Natural killer cell (primary cell): ENCODE results near the gene GALK1. TPM values are rescaled to one million over a fixed set of nuclear protein-coding genes. Genes with fewer than 3 reads are reported as not detected.

ENCODE experiments used
- ATAC-seq, 3 donors: fragments of 150-1000 bp in 2 of 3; fragments of 200-7000 bp in 1 of 3; cut with Tn5 transposase; 1 replicate in 1 of 3; 2 replicates in 2 of 3; pipeline ENCODE4 v1.10.0; 2021; ENCODE audit warnings: mild to moderate bottlenecking in 2 of 3, moderate library complexity in 2 of 3
- DNase-seq, 2 donors: peaks; one replicate each; pipeline versions ENCODE4 v3.0.0 to v3.0.0-alpha.2; 2013 to 2021; ENCODE audit warnings: mixed read lengths in 1 of 2
- H3K27ac ChIP-seq: one replicate; pipeline ENCODE4 v1.5.1; 2013; ENCODE audit warnings: mild to moderate bottlenecking, low read length
- H3K27me3 ChIP-seq: one replicate; pipeline ENCODE4 v1.6.1; 2013; ENCODE audit warnings: low read length; ENCODE audit not compliant: control insufficient read depth, insufficient read depth
- H3K36me3 ChIP-seq: one replicate; pipeline ENCODE4 v1.6.1; 2013; ENCODE audit warnings: low read length; ENCODE audit not compliant: control insufficient read depth, insufficient read depth
- H3K4me1 ChIP-seq: one replicate; pipeline ENCODE4 v1.6.1; 2013; ENCODE audit warnings: low read length; ENCODE audit not compliant: control insufficient read depth, insufficient read depth
- H3K4me3 ChIP-seq: one replicate; pipeline ENCODE4 v1.5.1; 2013; ENCODE audit warnings: low read length
- H3K9me3 ChIP-seq: one replicate; pipeline ENCODE4 v1.6.1; 2013; ENCODE audit warnings: low read length; ENCODE audit not compliant: control insufficient read depth, insufficient read depth
- H3K27ac Mint-ChIP-seq, 2 donors: one replicate each; pipeline ENCODE4 v1.8.0; 2022; ENCODE audit warnings: mild to moderate bottlenecking in 2 of 2, mixed read lengths in 2 of 2, moderate library complexity in 1 of 2
- H3K27me3 Mint-ChIP-seq, 2 donors: one replicate each; pipeline ENCODE4 v1.8.0; 2022; ENCODE audit warnings: low read depth in 2 of 2, mixed read lengths in 2 of 2
- H3K36me3 Mint-ChIP-seq: one replicate; pipeline ENCODE4 v1.8.0; 2022; ENCODE audit warnings: mixed read lengths
- H3K4me1 Mint-ChIP-seq, 2 donors: one replicate each; pipeline ENCODE4 v1.8.0; 2022; ENCODE audit warnings: mixed read lengths in 2 of 2
- H3K4me3 Mint-ChIP-seq: one replicate; pipeline ENCODE4 v1.8.0; 2022; ENCODE audit warnings: mild to moderate bottlenecking, moderate library complexity, mixed read lengths
- H3K9me3 Mint-ChIP-seq, 2 donors: one replicate each; pipeline ENCODE4 v1.8.0; 2022; ENCODE audit warnings: mixed read lengths in 2 of 2
- WGBS: methylation state at CpG from one replicate; pipeline ENCODE4 v1.1.7; 2013; ENCODE audit warnings: missing lambda C conversion rate; ENCODE audit not compliant: insufficient coverage; 5-methylcytosine and 5-hydroxymethylcytosine counted together
- intact Hi-C: fragments of 100-400 bp; cut with micrococcal nuclease; formaldehyde crosslinking; loops from one replicate; pipeline ENCODE4 v1.14.2; 2022
- total RNA-seq, 4 donors: library from RNA; stranded (reverse); fragments of 120-200 nt in 1 of 4; gene quantifications; one replicate each; pipeline versions ENCODE4 v1.2.3 to v1.2.4, GENCODE V29; 2013 to 2022
- TF ChIP-seq, protein P1 (sequence below): fragments of 200-600 bp; IDR thresholded peaks from one replicate; pipeline ENCODE4 v1.8.0; 2022; ENCODE audit warnings: antibody characterized with exemption

GALK1 gene
- total RNA-seq, 3 donors from 2014 or later (not counting 1 experiment from before 2014, with no cell fraction given) = 11.9 to 15.9 (median 12.6) TPM

DNA sequence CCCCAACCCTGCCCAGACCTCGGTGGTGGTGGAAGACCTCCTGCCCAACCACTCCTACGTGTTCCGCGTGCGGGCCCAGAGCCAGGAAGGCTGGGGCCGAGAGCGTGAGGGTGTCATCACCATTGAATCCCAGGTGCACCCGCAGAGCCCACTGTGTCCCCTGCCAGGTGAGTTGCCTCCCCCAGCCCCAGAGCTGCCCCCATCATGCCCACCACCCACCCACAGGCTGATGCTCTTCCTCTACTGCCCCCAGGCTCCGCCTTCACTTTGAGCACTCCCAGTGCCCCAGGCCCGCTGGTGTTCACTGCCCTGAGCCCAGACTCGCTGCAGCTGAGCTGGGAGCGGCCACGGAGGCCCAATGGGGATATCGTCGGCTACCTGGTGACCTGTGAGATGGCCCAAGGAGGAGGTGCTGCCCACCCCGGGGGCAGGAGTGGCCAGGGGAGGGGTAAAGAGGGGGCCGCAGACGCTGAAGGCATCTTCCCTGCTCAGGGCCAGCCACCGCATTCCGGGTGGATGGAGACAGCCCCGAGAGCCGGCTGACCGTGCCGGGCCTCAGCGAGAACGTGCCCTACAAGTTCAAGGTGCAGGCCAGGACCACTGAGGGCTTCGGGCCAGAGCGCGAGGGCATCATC, 8.4 kb downstream of the GALK1 start:
- DNase-seq (no peak), ATAC-seq (no peak)
- Histone ChIP-seq H3K27me3 (no peaks in the 10 kb centered on the region), H3K27ac (no peak overlapping the region), H3K36me3 (peaks cover 4% of the 10 kb centered on the region), H3K4me1 (peaks cover 24% of the 10 kb centered on the region), H3K9me3 (no peaks in the 10 kb centered on the region), H3K4me3 (no peak overlapping the region)
- no peaks in the 10 kb centered on the region for H3K9me3 Mint-ChIP-seq
- TF ChIP-seq, protein P1, sequence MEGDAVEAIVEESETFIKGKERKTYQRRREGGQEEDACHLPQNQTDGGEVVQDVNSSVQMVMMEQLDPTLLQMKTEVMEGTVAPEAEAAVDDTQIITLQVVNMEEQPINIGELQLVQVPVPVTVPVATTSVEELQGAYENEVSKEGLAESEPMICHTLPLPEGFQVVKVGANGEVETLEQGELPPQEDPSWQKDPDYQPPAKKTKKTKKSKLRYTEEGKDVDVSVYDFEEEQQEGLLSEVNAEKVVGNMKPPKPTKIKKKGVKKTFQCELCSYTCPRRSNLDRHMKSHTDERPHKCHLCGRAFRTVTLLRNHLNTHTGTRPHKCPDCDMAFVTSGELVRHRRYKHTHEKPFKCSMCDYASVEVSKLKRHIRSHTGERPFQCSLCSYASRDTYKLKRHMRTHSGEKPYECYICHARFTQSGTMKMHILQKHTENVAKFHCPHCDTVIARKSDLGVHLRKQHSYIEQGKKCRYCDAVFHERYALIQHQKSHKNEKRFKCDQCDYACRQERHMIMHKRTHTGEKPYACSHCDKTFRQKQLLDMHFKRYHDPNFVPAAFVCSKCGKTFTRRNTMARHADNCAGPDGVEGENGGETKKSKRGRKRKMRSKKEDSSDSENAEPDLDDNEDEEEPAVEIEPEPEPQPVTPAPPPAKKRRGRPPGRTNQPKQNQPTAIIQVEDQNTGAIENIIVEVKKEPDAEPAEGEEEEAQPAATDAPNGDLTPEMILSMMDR = no peak
- H3K4me1 Mint-ChIP-seq = peaks cover 5 to 8% of the 10 kb centered on the region in 2 donors
- no peak overlapping the region for H3K27ac Mint-ChIP-seq
- WGBS = 96% methylated on average over 29 of the region's 29 CpGs
- intact Hi-C loops = no loop called here
- H3K27me3 Mint-ChIP-seq = no peaks in the 10 kb centered on the region
- no peak overlapping the region for H3K4me3 Mint-ChIP-seq
- H3K36me3 Mint-ChIP-seq = no peaks in the 10 kb centered on the region

DNA sequence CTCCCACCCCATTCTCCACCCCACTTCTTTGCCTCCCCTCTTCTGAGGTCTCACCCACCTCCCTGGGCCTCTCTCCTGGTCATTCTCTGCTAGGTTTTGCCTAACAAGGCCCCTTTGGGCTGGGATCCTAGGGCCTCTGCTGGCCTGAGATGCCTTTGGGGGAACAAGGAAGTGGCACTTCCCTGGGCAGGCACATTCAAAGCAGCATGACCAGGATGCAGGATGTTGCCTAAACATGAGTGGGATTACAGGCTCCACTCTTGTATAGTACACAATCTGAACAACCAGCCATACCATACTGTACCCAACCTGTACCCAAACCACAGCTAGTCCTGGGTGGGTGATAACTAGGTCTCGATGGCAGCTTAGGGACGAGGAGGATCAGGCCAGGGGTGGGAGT, 9.0 kb downstream of the GALK1 start:
- Histone ChIP-seq H3K36me3 (peaks cover 4% of the 10 kb centered on the region), H3K27me3 (no peaks in the 10 kb centered on the region), H3K9me3 (no peaks in the 10 kb centered on the region), H3K4me1 (peaks cover 24% of the 10 kb centered on the region), H3K27ac (no peak overlapping the region), H3K4me3 (no peak overlapping the region)
- H3K4me3 Mint-ChIP-seq = no peak overlapping the region
- H3K4me1 Mint-ChIP-seq = peaks cover 5 to 8% of the 10 kb centered on the region in 2 donors
- intact Hi-C loops = no loop called here
- 100% methylated on average over 2 of the region's 2 CpGs for WGBS
- ATAC-seq (no peak), DNase-seq (no peak)
- TF ChIP-seq, protein P1 = no peak
- H3K9me3 Mint-ChIP-seq = no peaks in the 10 kb centered on the region
- H3K27ac Mint-ChIP-seq = no peak overlapping the region
- H3K36me3 Mint-ChIP-seq = no peaks in the 10 kb centered on the region
- H3K27me3 Mint-ChIP-seq = no peaks in the 10 kb centered on the region

DNA sequence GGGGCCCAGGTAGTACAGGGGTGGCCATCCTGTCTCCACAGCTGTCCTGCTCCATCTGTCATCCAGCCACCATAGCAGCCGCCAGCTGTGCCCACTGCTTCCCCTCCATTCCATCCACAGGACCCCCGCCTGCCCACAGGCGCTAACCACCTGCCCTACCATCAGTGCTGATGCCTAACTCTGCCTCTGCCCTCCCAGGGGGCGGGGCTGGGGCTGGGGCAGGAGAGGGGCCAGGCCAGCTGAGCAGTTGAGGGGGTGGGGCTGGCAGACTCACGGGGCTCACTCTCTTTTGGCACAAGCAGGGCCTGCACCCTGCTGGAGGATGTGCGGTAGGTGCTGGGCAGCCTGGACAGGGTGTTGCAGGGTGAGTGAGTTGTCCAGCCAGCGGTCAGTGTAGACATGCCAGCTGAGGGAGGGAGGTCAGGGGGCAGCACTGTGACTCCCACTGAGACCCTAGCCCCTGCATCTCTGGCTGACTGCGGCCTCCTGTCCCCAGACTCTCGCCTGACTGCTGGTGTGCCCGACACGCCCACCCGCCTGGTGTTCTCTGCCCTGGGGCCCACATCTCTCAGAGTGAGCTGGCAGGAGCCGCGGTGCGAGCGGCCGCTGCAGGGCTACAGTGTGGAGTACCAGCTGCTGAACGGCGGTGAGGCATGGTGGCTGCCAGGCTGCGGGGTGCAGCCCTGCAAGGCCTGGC, 9.6 kb downstream of the GALK1 start:
- Histone ChIP-seq H3K4me1 (peaks cover 24% of the 10 kb centered on the region), H3K9me3 (no peaks in the 10 kb centered on the region), H3K36me3 (peaks cover 4% of the 10 kb centered on the region), H3K4me3 (no peak overlapping the region), H3K27ac (no peak overlapping the region), H3K27me3 (no peaks in the 10 kb centered on the region)
- 81% methylated on average over 20 of the region's 20 CpGs for WGBS
- Mint-ChIP-seq H3K4me1 (peaks cover 5 to 8% of the 10 kb centered on the region in 2 donors), H3K36me3 (no peaks in the 10 kb centered on the region), H3K9me3 (no peaks in the 10 kb centered on the region), H3K4me3 (peak overlapping the region; percentile 77), H3K27me3 (no peaks in the 10 kb centered on the region), H3K27ac (peak overlapping the region in 1 of 2 donors; percentile 71)
- TF ChIP-seq, protein P1 = no peak
- DNase-seq (no peak), ATAC-seq (no peak)
- intact Hi-C loops = no loop called here
